ENCODE results near the gene HORMAD2. TPM values are rescaled to one million over a fixed set of nuclear protein-coding genes. Genes with fewer than 3 reads are reported as not detected.
A peak's percentile ranks its signal among the peaks of the same experiment; 100 is the strongest.
"Not testable (repeated sequence)": the region's sequence is repeated elsewhere in the genome, so short reads cannot be mapped to it uniquely, and the experiment has no call there.

Gene HORMAD2
- polyA plus RNA-seq, 1 donor: not detected

GRCh38 chr22:30078320-30079311, 1.6 kb upstream of the HORMAD2 start:
- Histone ChIP-seq H3K27me3 (ENCODE audit: control insufficient read depth, insufficient read depth, low read length) (peaks cover 3% of the 10 kb centered on the region), H3K4me1 (ENCODE audit: control insufficient read depth, insufficient read depth, low read length) (peaks cover 3% of the 10 kb centered on the region), H3K9me3 (ENCODE audit: control insufficient read depth, low read depth, low read length) (no peaks in the 10 kb centered on the region), H3K27ac (ENCODE audit: low read length) (no peak overlapping the region), H3K36me3 (ENCODE audit: control insufficient read depth, insufficient read depth, low read length) (no peaks in the 10 kb centered on the region), H3K4me3 (ENCODE audit: low read length) (no peak overlapping the region)
- DNase-seq: no peak
- 83% methylated on average over 1 of the region's 10 CpGs for WGBS (ENCODE audit: insufficient coverage, low lambda C conversion rate)

GRCh38 chr22:30080805-30081204, 541 bp downstream of the HORMAD2 start:
- H3K4me1 ChIP-seq (ENCODE audit: control insufficient read depth, insufficient read depth, low read length): peaks cover 3% of the 10 kb centered on the region
- no peak overlapping the region for H3K27ac ChIP-seq (ENCODE audit: low read length)
- no peaks in the 10 kb centered on the region for H3K9me3 ChIP-seq (ENCODE audit: control insufficient read depth, low read depth, low read length)
- peaks cover 3% of the 10 kb centered on the region for H3K27me3 ChIP-seq (ENCODE audit: control insufficient read depth, insufficient read depth, low read length)
- no peaks in the 10 kb centered on the region for H3K36me3 ChIP-seq (ENCODE audit: control insufficient read depth, insufficient read depth, low read length)
- DNase-seq: no peak
- 100% methylated on average over 3 of the region's 9 CpGs for WGBS (ENCODE audit: insufficient coverage, low lambda C conversion rate)
- no peak overlapping the region for H3K4me3 ChIP-seq (ENCODE audit: low read length)

- WGBS (ENCODE audit: insufficient coverage, low lambda C conversion rate): 78% methylated on average over 1 of the region's 2 CpGs
- Histone ChIP-seq H3K9me3 (ENCODE audit: control insufficient read depth, low read depth, low read length) (no peaks in the 10 kb centered on the region), H3K27ac (ENCODE audit: low read length) (no peak overlapping the region), H3K27me3 (ENCODE audit: control insufficient read depth, insufficient read depth, low read length) (no peaks in the 10 kb centered on the region), H3K4me1 (ENCODE audit: control insufficient read depth, insufficient read depth, low read length) (no peaks in the 10 kb centered on the region), H3K4me3 (ENCODE audit: low read length) (no peak overlapping the region), H3K36me3 (ENCODE audit: control insufficient read depth, insufficient read depth, low read length) (no peaks in the 10 kb centered on the region)
- no peak for DNase-seq
Measured at GRCh38 chr22:30086496-30086895, 6.2 kb downstream of the HORMAD2 start.

DNA sequence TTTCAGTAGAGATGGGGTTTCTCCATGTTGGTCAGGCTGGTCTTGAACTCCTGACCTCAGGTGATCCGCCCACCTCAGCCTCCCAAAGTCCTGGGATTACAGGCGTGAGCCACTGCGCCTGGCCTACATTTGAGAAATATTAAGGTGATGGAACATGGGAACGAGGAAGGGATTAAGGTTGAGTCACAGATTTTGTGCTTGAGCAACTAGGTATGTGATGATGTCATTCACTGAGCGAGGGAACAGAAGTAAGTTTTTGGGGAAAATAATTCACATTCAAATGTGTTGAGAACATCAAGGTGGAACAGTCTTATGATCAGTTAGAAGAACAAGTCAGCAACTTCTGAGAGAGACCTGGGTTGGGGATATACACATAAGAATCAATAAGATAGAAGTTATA, 6.8 kb downstream of the HORMAD2 start:
- not testable (repeated sequence) for DNase-seq
- WGBS (ENCODE audit: insufficient coverage, low lambda C conversion rate): 100% methylated on average over 2 of the region's 5 CpGs

GRCh38 chr22:30087611-30088010, 7.3 kb downstream of the HORMAD2 start:
- no peak overlapping the region for H3K27ac ChIP-seq (ENCODE audit: low read length)
- H3K4me1 ChIP-seq (ENCODE audit: control insufficient read depth, insufficient read depth, low read length): no peaks in the 10 kb centered on the region
- DNase-seq: no peak
- H3K9me3 ChIP-seq (ENCODE audit: control insufficient read depth, low read depth, low read length): no peaks in the 10 kb centered on the region
- H3K36me3 ChIP-seq (ENCODE audit: control insufficient read depth, insufficient read depth, low read length): no peaks in the 10 kb centered on the region
- no peak overlapping the region for H3K4me3 ChIP-seq (ENCODE audit: low read length)
- H3K27me3 ChIP-seq (ENCODE audit: control insufficient read depth, insufficient read depth, low read length): no peaks in the 10 kb centered on the region

More for the DNA sequence above, 6.8 kb downstream of the HORMAD2 start:
- H3K9me3 ChIP-seq (ENCODE audit: control insufficient read depth, low read depth, low read length); H3K27ac ChIP-seq (ENCODE audit: low read length); H3K4me3 ChIP-seq (ENCODE audit: low read length); H3K4me1 ChIP-seq (ENCODE audit: control insufficient read depth, insufficient read depth, low read length); H3K27me3 ChIP-seq (ENCODE audit: control insufficient read depth, insufficient read depth, low read length); H3K36me3 ChIP-seq (ENCODE audit: control insufficient read depth, insufficient read depth, low read length): not testable (repeated sequence)

DNA sequence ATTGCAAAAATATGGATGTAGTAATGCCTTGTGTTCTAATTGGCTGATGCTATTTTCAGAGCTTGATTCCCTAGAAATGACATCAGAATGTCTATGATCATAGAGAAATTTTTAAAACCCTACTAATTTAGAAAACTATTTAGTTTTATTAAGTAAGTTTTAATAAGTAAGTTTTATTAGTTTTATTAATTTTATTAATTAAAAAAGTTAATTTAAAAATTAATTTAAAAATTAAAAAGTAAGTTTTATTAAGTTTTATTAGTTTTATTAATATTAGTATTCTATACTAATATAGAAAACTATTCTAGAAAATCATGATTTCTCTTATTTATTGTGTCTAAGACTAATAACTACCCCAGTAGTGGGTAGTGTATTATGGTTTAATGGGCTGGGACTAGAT, 8.2 kb downstream of the HORMAD2 start:
- DNase-seq: no peak
- Histone ChIP-seq H3K27ac (ENCODE audit: low read length) (no peak overlapping the region), H3K9me3 (ENCODE audit: control insufficient read depth, low read depth, low read length) (no peaks in the 10 kb centered on the region), H3K27me3 (ENCODE audit: control insufficient read depth, insufficient read depth, low read length) (no peaks in the 10 kb centered on the region), H3K36me3 (ENCODE audit: control insufficient read depth, insufficient read depth, low read length) (no peaks in the 10 kb centered on the region), H3K4me3 (ENCODE audit: low read length) (no peak overlapping the region), H3K4me1 (ENCODE audit: control insufficient read depth, insufficient read depth, low read length) (no peaks in the 10 kb centered on the region)

DNA sequence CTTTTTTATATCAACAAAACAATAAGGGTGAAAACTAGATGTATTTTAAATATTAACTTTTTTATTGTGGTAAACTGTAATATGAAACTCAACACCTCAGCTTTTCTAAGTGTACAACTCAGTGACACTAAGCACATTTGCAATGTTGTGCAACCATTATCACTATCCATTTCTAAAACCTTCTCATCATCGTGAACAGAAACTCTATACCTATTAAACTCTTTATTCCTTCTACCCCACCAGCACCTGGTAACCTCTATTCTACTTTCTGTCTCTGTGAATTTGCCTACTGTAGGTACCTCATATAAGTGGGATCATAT, 9.4 kb downstream of the HORMAD2 start:
- no peaks in the 10 kb centered on the region for H3K4me1 ChIP-seq (ENCODE audit: control insufficient read depth, insufficient read depth, low read length)
- no peaks in the 10 kb centered on the region for H3K36me3 ChIP-seq (ENCODE audit: control insufficient read depth, insufficient read depth, low read length)
- no peaks in the 10 kb centered on the region for H3K27me3 ChIP-seq (ENCODE audit: control insufficient read depth, insufficient read depth, low read length)
- peaks cover 2% of the 10 kb centered on the region for H3K9me3 ChIP-seq (ENCODE audit: control insufficient read depth, low read depth, low read length)
- H3K4me3 ChIP-seq (ENCODE audit: low read length): no peak overlapping the region
- WGBS (ENCODE audit: insufficient coverage, low lambda C conversion rate): no CpG with 5 or more reads among the region's 1 CpG
- H3K27ac ChIP-seq (ENCODE audit: low read length): peak overlapping the region; percentile 19
- DNase-seq: peak in 1 of 2 donors; percentile 45

DNA sequence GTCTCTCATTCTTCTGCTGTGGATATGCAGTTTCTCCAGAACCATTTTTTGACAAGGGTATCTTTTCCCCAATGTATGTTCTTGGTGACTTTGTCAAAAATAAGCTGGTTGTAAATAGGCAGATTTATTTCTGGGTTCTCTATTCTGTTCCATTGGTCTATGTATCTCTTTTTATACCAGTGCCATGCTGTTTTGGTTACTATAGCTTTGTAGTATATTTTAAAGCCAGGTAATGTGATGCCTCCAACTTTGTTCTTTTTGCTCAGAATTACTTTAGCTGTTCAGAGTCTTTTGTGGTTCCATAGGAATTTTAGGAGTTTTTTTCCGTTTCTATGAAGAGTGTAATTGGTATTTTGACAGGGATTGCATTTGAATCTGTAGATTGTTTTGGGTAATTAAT, 12.4 kb downstream of the HORMAD2 start:
- Histone ChIP-seq H3K36me3 (ENCODE audit: control insufficient read depth, insufficient read depth, low read length) (no peaks in the 10 kb centered on the region), H3K27me3 (ENCODE audit: control insufficient read depth, insufficient read depth, low read length) (peaks cover 2% of the 10 kb centered on the region), H3K27ac (ENCODE audit: low read length) (no peak overlapping the region), H3K4me3 (ENCODE audit: low read length) (no peak overlapping the region), H3K9me3 (ENCODE audit: control insufficient read depth, low read depth, low read length) (peaks cover 4% of the 10 kb centered on the region), H3K4me1 (ENCODE audit: control insufficient read depth, insufficient read depth, low read length) (no peaks in the 10 kb centered on the region)
- DNase-seq: no peak
- no CpG with 5 or more reads among the region's 1 CpG for WGBS (ENCODE audit: insufficient coverage, low lambda C conversion rate)

- Histone ChIP-seq H3K27me3 (ENCODE audit: control insufficient read depth, insufficient read depth, low read length) (peaks cover 6% of the 10 kb centered on the region), H3K27ac (ENCODE audit: low read length) (no peak overlapping the region), H3K9me3 (ENCODE audit: control insufficient read depth, low read depth, low read length) (peaks cover 4% of the 10 kb centered on the region), H3K4me3 (ENCODE audit: low read length) (no peak overlapping the region), H3K4me1 (ENCODE audit: control insufficient read depth, insufficient read depth, low read length) (no peaks in the 10 kb centered on the region), H3K36me3 (ENCODE audit: control insufficient read depth, insufficient read depth, low read length) (no peaks in the 10 kb centered on the region)
- DNase-seq: no peak
- no CpG with 5 or more reads among the region's 1 CpG for WGBS (ENCODE audit: insufficient coverage, low lambda C conversion rate)
Measured at GRCh38 chr22:30094804-30095203, 14.5 kb downstream of the HORMAD2 start.

DNA sequence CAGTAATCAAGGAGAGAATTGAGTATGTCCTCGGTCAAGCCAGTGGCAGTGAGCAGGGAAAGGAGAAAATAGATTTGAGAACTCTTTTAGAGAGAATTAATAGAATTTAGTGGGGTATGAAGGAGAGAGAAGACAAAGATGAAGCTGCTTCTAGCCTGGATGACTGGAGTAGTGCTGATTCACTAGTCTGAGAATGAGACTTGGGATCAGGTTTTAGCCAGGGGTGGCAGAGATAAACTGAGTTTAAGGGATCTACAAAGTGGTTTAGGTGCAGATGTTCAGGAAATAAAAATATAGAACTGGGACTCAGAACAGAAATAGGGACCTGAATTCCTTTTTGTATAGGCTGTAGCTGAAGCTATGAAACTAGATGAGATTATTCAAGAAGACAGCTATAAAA, 17.6 kb downstream of the HORMAD2 start:
- H3K9me3 ChIP-seq (ENCODE audit: control insufficient read depth, low read depth, low read length): peaks cover 4% of the 10 kb centered on the region
- no peaks in the 10 kb centered on the region for H3K36me3 ChIP-seq (ENCODE audit: control insufficient read depth, insufficient read depth, low read length)
- WGBS (ENCODE audit: insufficient coverage, low lambda C conversion rate): 14% methylated on average over 1 of the region's 1 CpG

DNA sequence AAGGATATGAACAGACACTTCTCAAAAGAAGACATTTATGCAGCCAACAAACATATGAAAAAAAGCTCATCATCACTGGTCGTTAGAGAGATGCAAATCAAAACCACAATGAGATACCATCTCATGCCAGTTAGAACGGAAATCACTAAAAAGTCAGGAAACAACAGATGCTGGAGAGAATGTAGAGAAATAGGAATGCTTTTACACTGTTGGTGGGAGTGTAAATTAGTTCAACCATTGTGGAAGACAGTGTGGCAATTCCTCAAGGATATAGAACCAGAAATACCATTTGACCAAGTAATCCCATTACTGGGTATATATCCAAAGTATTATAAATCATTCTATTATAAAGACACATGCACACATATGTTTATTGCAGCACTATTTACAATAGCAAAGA, 20.5 kb downstream of the HORMAD2 start:
- not testable (repeated sequence) for DNase-seq; H3K4me3 ChIP-seq (ENCODE audit: low read length); H3K4me1 ChIP-seq (ENCODE audit: control insufficient read depth, insufficient read depth, low read length); H3K36me3 ChIP-seq (ENCODE audit: control insufficient read depth, insufficient read depth, low read length); H3K27ac ChIP-seq (ENCODE audit: low read length); H3K9me3 ChIP-seq (ENCODE audit: control insufficient read depth, low read depth, low read length); H3K27me3 ChIP-seq (ENCODE audit: control insufficient read depth, insufficient read depth, low read length)
- 84% methylated on average over 2 of the region's 2 CpGs for WGBS (ENCODE audit: insufficient coverage, low lambda C conversion rate)

More for the DNA sequence above, 17.6 kb downstream of the HORMAD2 start:
- no peak overlapping the region for H3K27ac ChIP-seq (ENCODE audit: low read length)
- no peak for DNase-seq
- H3K27me3 ChIP-seq (ENCODE audit: control insufficient read depth, insufficient read depth, low read length): peaks cover 8% of the 10 kb centered on the region
- H3K4me3 ChIP-seq (ENCODE audit: low read length): no peak overlapping the region
- no peaks in the 10 kb centered on the region for H3K4me1 ChIP-seq (ENCODE audit: control insufficient read depth, insufficient read depth, low read length)
